ENCODE results near the gene FOXN1.
"Not testable (repeated sequence)": the region's sequence is repeated elsewhere in the genome, so short reads cannot be mapped to it uniquely, and the experiment has no call there.

Gene FOXN1

GRCh38 chr17:28505986-28506665 lies at the start of gene FOXN1:
Gene FOXN1 (plus strand): TSS chr17:28506348. CDS start chr17:28523970, 17,622 bp downstream.
- H3K4me1 Mint-ChIP-seq = peaks cover 8% of the 10 kb centered on the region
- ATAC-seq = no peak
- H3K27ac Mint-ChIP-seq = no peak within 1 kb of the TSS
- no peaks in the 10 kb centered on the region for H3K9me3 Mint-ChIP-seq
- H3K36me3 Mint-ChIP-seq = no peaks in the 10 kb centered on the region
- peaks cover 50% of the 10 kb centered on the region for H3K27me3 Mint-ChIP-seq
- no peak within 1 kb of the TSS for H3K4me3 Mint-ChIP-seq

GRCh38 chr17:28457890-28458289 lies 48.3 kb upstream of the FOXN1 start:
- no peak for ATAC-seq
- no peaks in the 10 kb centered on the region for H3K9me3 Mint-ChIP-seq
- H3K27ac Mint-ChIP-seq = no peak overlapping the region
- no peaks in the 10 kb centered on the region for H3K36me3 Mint-ChIP-seq
- H3K27me3 Mint-ChIP-seq = peaks cover 21% of the 10 kb centered on the region
- H3K4me1 Mint-ChIP-seq = no peaks in the 10 kb centered on the region
- H3K4me3 Mint-ChIP-seq = no peak overlapping the region

GRCh38 chr17:28458881-28459280 lies 47.3 kb upstream of the FOXN1 start:
- not testable (repeated sequence) for ATAC-seq, H3K36me3 Mint-ChIP-seq, H3K27ac Mint-ChIP-seq, H3K4me1 Mint-ChIP-seq, H3K9me3 Mint-ChIP-seq, H3K4me3 Mint-ChIP-seq
- peaks cover 25% of the 10 kb centered on the region for H3K27me3 Mint-ChIP-seq

GRCh38 chr17:28460901-28461300 lies 45.2 kb upstream of the FOXN1 start:
- Mint-ChIP-seq H3K4me1 (no peaks in the 10 kb centered on the region), H3K4me3 (no peak overlapping the region), H3K27me3 (peaks cover 25% of the 10 kb centered on the region), H3K9me3 (no peaks in the 10 kb centered on the region), H3K36me3 (no peaks in the 10 kb centered on the region), H3K27ac (no peak overlapping the region)
- no peak for ATAC-seq

- Mint-ChIP-seq H3K9me3 (no peaks in the 10 kb centered on the region), H3K27ac (no peak overlapping the region), H3K4me3 (no peak overlapping the region), H3K27me3 (peaks cover 36% of the 10 kb centered on the region), H3K36me3 (no peaks in the 10 kb centered on the region), H3K4me1 (no peaks in the 10 kb centered on the region)
- ATAC-seq = no peak
Observed at GRCh38 chr17:28466001-28466400, 40.1 kb upstream of the FOXN1 start.

GRCh38 chr17:28466521-28467048 lies 39.6 kb upstream of the FOXN1 start:
- no peak overlapping the region for H3K4me3 Mint-ChIP-seq
- H3K27me3 Mint-ChIP-seq = peaks cover 36% of the 10 kb centered on the region
- no peak overlapping the region for H3K27ac Mint-ChIP-seq
- H3K9me3 Mint-ChIP-seq = no peaks in the 10 kb centered on the region
- no peaks in the 10 kb centered on the region for H3K4me1 Mint-ChIP-seq
- no peaks in the 10 kb centered on the region for H3K36me3 Mint-ChIP-seq
- no peak for ATAC-seq

- H3K36me3 Mint-ChIP-seq = no peaks in the 10 kb centered on the region
- H3K4me1 Mint-ChIP-seq = no peaks in the 10 kb centered on the region
- H3K27ac Mint-ChIP-seq = no peak overlapping the region
- no peak overlapping the region for H3K4me3 Mint-ChIP-seq
- no peak for ATAC-seq
- H3K9me3 Mint-ChIP-seq = no peaks in the 10 kb centered on the region
- H3K27me3 Mint-ChIP-seq = peaks cover 28% of the 10 kb centered on the region
Observed at GRCh38 chr17:28467456-28468025, 38.6 kb upstream of the FOXN1 start.

GRCh38 chr17:28468033-28468735 lies 38.0 kb upstream of the FOXN1 start:
- H3K27ac Mint-ChIP-seq, H3K4me1 Mint-ChIP-seq, H3K4me3 Mint-ChIP-seq, H3K36me3 Mint-ChIP-seq, ATAC-seq, H3K9me3 Mint-ChIP-seq: not testable (repeated sequence)
- H3K27me3 Mint-ChIP-seq = peaks cover 21% of the 10 kb centered on the region

GRCh38 chr17:28468781-28469180 lies 37.4 kb upstream of the FOXN1 start:
- ATAC-seq = no peak
- H3K27me3 Mint-ChIP-seq = peaks cover 21% of the 10 kb centered on the region

GRCh38 chr17:28469376-28469775 lies 36.8 kb upstream of the FOXN1 start:
- H3K9me3 Mint-ChIP-seq = no peaks in the 10 kb centered on the region
- H3K4me1 Mint-ChIP-seq = no peaks in the 10 kb centered on the region
- no peak for ATAC-seq
- H3K27me3 Mint-ChIP-seq = peaks cover 21% of the 10 kb centered on the region
- no peaks in the 10 kb centered on the region for H3K36me3 Mint-ChIP-seq
- no peak overlapping the region for H3K4me3 Mint-ChIP-seq
- H3K27ac Mint-ChIP-seq = no peak overlapping the region

More at GRCh38 chr17:28468781-28469180, 37.4 kb upstream of the FOXN1 start:
- Mint-ChIP-seq H3K36me3 (no peaks in the 10 kb centered on the region), H3K27ac (no peak overlapping the region), H3K4me1 (no peaks in the 10 kb centered on the region), H3K9me3 (no peaks in the 10 kb centered on the region), H3K4me3 (no peak overlapping the region)

GRCh38 chr17:28470266-28470913 lies 35.8 kb upstream of the FOXN1 start:
- no peaks in the 10 kb centered on the region for H3K36me3 Mint-ChIP-seq
- H3K27ac Mint-ChIP-seq = no peak overlapping the region
- no peaks in the 10 kb centered on the region for H3K4me1 Mint-ChIP-seq
- peaks cover 16% of the 10 kb centered on the region for H3K27me3 Mint-ChIP-seq
- H3K9me3 Mint-ChIP-seq = no peaks in the 10 kb centered on the region
- ATAC-seq = no peak
- no peak overlapping the region for H3K4me3 Mint-ChIP-seq

- no peaks in the 10 kb centered on the region for H3K4me1 Mint-ChIP-seq
- H3K9me3 Mint-ChIP-seq = no peaks in the 10 kb centered on the region
- H3K36me3 Mint-ChIP-seq = no peaks in the 10 kb centered on the region
- peaks cover 11% of the 10 kb centered on the region for H3K27me3 Mint-ChIP-seq
- no peak for ATAC-seq
- no peak overlapping the region for H3K4me3 Mint-ChIP-seq
- H3K27ac Mint-ChIP-seq = no peak overlapping the region
Observed at GRCh38 chr17:28470914-28471366, 35.2 kb upstream of the FOXN1 start.

- Mint-ChIP-seq H3K27me3 (peaks cover 3% of the 10 kb centered on the region), H3K36me3 (no peaks in the 10 kb centered on the region), H3K4me1 (no peaks in the 10 kb centered on the region), H3K4me3 (no peak overlapping the region), H3K9me3 (no peaks in the 10 kb centered on the region), H3K27ac (no peak overlapping the region)
- ATAC-seq = no peak
Observed at GRCh38 chr17:28471531-28472342, 34.4 kb upstream of the FOXN1 start.

GRCh38 chr17:28472871-28473497 lies 33.2 kb upstream of the FOXN1 start:
- Mint-ChIP-seq H3K9me3 (no peaks in the 10 kb centered on the region), H3K27me3 (no peaks in the 10 kb centered on the region), H3K4me3 (no peak overlapping the region), H3K4me1 (no peaks in the 10 kb centered on the region), H3K27ac (no peak overlapping the region), H3K36me3 (no peaks in the 10 kb centered on the region)
- no peak for ATAC-seq
